ENCODE results near the gene ACVR1B. TPM values are rescaled to one million over a fixed set of nuclear protein-coding genes. Genes with fewer than 3 reads are reported as not detected.
A peak's percentile ranks its signal among the peaks of the same experiment; 100 is the strongest.

ACVR1B gene
- total RNA-seq, 1 experiment from 2014 or later: 112 TPM

- Mint-ChIP-seq H3K4me3 (ENCODE audit: unreplicated experiment) (peak overlapping the region; percentile 85), H3K27me3 (ENCODE audit: insufficient read depth, unreplicated experiment) (no peaks in the 10 kb centered on the region), H3K9me3 (ENCODE audit: unreplicated experiment) (no peaks in the 10 kb centered on the region), H3K36me3 (ENCODE audit: insufficient read depth, unreplicated experiment) (peaks cover 4% of the 10 kb centered on the region), H3K4me1 (ENCODE audit: low read depth, unreplicated experiment) (peaks cover 19% of the 10 kb centered on the region), H3K27ac (ENCODE audit: unreplicated experiment) (peak overlapping the region; percentile 92)
- peak overlapping the region; percentile 29 for H3K4me3 ChIP-seq (ENCODE audit: low read depth, low read length)
- CTCF ChIA-PET: interaction anchor here (0.6 to 5.6 kb wide), 19 partner anchors 8 to 158 kb away, joined by 3 to 54 read pairs (median 5); partner anchors contain the start of genes ATG101 and NR4A1
- TSS peak; percentile 94 for BruUV-seq (replicated peaks)
- H3K27me3 ChIP-seq (replicated peaks; ENCODE audit: control insufficient read depth, insufficient read depth, low read length): no peaks in the 10 kb centered on the region
- TF ChIP-seq CTCF (IDR thresholded peaks at IDR 0.05; ENCODE audit: insufficient read depth in 1 of 2, low read depth in 1 of 2, low read length in 1 of 2, severe bottlenecking in 1 of 2, unreplicated experiment in 1 of 2): no peak
- intact Hi-C loops (cut with micrococcal nuclease; ENCODE audit: unreplicated experiment): loop anchor here (1.0 kb wide), 3 partner anchors 8 to 36 kb away; partner anchors contain the start of genes ATG101 and NR4A1
- DNase-seq: no peak
- no peaks in the 10 kb centered on the region for H3K36me3 ChIP-seq (ENCODE audit: control insufficient read depth, insufficient read depth, low read length)
- H3K9me3 ChIP-seq: no peaks in the 10 kb centered on the region
- POLR2A ChIA-PET: interaction anchor here (0.5 to 2.9 kb wide), 15 partner anchors 10 to 893 kb away, joined by 3 to 88 read pairs (median 4); partner anchors contain the start of genes ATG101 and NR4A1
- H3K4me1 ChIP-seq: peaks cover 26% of the 10 kb centered on the region
These were observed 82.1 kb downstream of the ACVR1B start for GRCh38 chr12:52033446-52034140.

GRCh38 chr12:52035190-52035589 lies 83.7 kb downstream of the ACVR1B start:
- POLR2A ChIA-PET: no interaction called here
- H3K27ac Mint-ChIP-seq (ENCODE audit: unreplicated experiment): peak overlapping the region; percentile 80
- H3K4me3 Mint-ChIP-seq (ENCODE audit: unreplicated experiment): peak overlapping the region; percentile 94
- intact Hi-C loops (cut with micrococcal nuclease; ENCODE audit: unreplicated experiment): no loop called here
- no peak overlapping the region for H3K4me3 ChIP-seq (ENCODE audit: low read depth, low read length)
- H3K27me3 Mint-ChIP-seq (ENCODE audit: insufficient read depth, unreplicated experiment): no peaks in the 10 kb centered on the region
- no peaks in the 10 kb centered on the region for H3K9me3 ChIP-seq
- H3K9me3 Mint-ChIP-seq (ENCODE audit: unreplicated experiment): no peaks in the 10 kb centered on the region
- H3K36me3 Mint-ChIP-seq (ENCODE audit: insufficient read depth, unreplicated experiment): peaks cover 4% of the 10 kb centered on the region
- no peak for DNase-seq
- no peaks in the 10 kb centered on the region for H3K36me3 ChIP-seq (ENCODE audit: control insufficient read depth, insufficient read depth, low read length)
- TF ChIP-seq CTCF (IDR thresholded peaks at IDR 0.05; ENCODE audit: insufficient read depth in 1 of 2, low read depth in 1 of 2, low read length in 1 of 2, severe bottlenecking in 1 of 2, unreplicated experiment in 1 of 2): no peak
- peaks cover 29% of the 10 kb centered on the region for H3K4me1 Mint-ChIP-seq (ENCODE audit: low read depth, unreplicated experiment)
- no TSS peak for BruUV-seq (replicated peaks)
- CTCF ChIA-PET: interaction anchor here (5.6 kb wide), 1 partner anchor 10 kb away, joined by 47 read pairs; no protein-coding TSS in a partner anchor
- no peaks in the 10 kb centered on the region for H3K27me3 ChIP-seq (replicated peaks; ENCODE audit: control insufficient read depth, insufficient read depth, low read length)
- H3K4me1 ChIP-seq: peaks cover 33% of the 10 kb centered on the region

GRCh38 chr12:52035926-52036325 lies 84.4 kb downstream of the ACVR1B start:
- Mint-ChIP-seq H3K9me3 (ENCODE audit: unreplicated experiment) (no peaks in the 10 kb centered on the region), H3K4me1 (ENCODE audit: low read depth, unreplicated experiment) (peaks cover 36% of the 10 kb centered on the region), H3K27ac (ENCODE audit: unreplicated experiment) (peak overlapping the region; percentile 80), H3K36me3 (ENCODE audit: insufficient read depth, unreplicated experiment) (peaks cover 4% of the 10 kb centered on the region), H3K27me3 (ENCODE audit: insufficient read depth, unreplicated experiment) (no peaks in the 10 kb centered on the region), H3K4me3 (ENCODE audit: unreplicated experiment) (peak overlapping the region; percentile 94)
- CTCF ChIA-PET: interaction anchor here (1.0 to 5.6 kb wide), 3 partner anchors 10 to 33 kb away, joined by 3 to 47 read pairs (median 4); no protein-coding TSS in a partner anchor
- Histone ChIP-seq H3K9me3 (no peaks in the 10 kb centered on the region), H3K4me1 (peaks cover 33% of the 10 kb centered on the region), H3K36me3 (ENCODE audit: control insufficient read depth, insufficient read depth, low read length) (no peaks in the 10 kb centered on the region), H3K27me3 (replicated peaks; ENCODE audit: control insufficient read depth, insufficient read depth, low read length) (no peaks in the 10 kb centered on the region), H3K4me3 (ENCODE audit: low read depth, low read length) (no peak overlapping the region)
- no TSS peak for BruUV-seq (replicated peaks)
- TF ChIP-seq CTCF (IDR thresholded peaks at IDR 0.05; ENCODE audit: insufficient read depth in 1 of 2, low read depth in 1 of 2, low read length in 1 of 2, severe bottlenecking in 1 of 2, unreplicated experiment in 1 of 2): no peak
- POLR2A ChIA-PET: no interaction called here
- DNase-seq: no peak
- intact Hi-C loops (cut with micrococcal nuclease; ENCODE audit: unreplicated experiment): no loop called here

Measured in Caco-2 (cell line).